HG03457 (cell line): Measurements from ENCODE around the gene KDM1B.
"Not testable (repeated sequence)": the region's sequence is repeated elsewhere in the genome, so short reads cannot be mapped to it uniquely, and the experiment has no call there.

Experiments
- ATAC-seq: cut with Tn5 transposase; IDR thresholded peaks from one replicate; pipeline ENCODE4 v1.9.1; 2021; ENCODE audit warnings: moderate number of reproducible peaks; ENCODE audit not compliant: unreplicated experiment

The KDM1B gene

DNA sequence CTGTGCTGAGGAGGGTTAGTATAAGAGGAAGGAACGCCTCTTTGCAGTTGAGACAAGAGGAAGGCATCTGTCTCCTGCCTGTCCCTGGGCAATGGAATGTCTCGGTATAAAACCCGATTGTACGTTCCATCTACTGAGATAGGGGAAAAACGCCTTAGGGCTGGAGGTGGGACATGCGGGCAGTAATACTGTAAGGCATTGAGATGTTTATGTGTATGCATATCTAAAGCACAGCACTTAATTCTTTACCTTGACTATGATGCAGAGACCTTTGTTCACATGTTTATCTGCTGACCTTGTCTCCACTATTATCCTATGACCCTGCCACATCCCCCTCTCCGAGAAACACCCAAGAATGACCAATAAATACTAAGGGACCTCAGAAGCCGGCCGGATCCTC is 71.9 kb downstream of the KDM1B start:
- ATAC-seq, result not testable (repeated sequence)

DNA sequence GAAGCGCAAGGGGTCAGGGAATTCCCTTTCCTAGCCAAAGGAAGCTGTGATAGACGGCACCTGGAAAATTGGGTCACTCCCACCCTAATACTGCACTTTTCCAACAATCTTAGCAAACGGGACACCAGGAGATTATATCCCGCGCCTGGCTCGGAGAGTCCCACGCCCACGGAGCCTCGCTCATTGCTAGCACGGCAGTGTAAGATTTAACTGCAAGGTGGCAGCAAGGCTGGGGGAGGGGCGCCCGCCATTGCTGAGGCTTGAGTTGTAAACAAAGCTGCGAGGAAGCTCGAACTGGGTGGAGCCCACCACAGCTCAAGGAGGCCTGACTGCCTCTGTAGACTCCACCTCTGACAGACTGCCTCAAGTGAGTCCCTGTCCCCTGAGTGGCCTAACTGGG is 73.4 kb downstream of the KDM1B start:
- not testable (repeated sequence) for ATAC-seq

DNA sequence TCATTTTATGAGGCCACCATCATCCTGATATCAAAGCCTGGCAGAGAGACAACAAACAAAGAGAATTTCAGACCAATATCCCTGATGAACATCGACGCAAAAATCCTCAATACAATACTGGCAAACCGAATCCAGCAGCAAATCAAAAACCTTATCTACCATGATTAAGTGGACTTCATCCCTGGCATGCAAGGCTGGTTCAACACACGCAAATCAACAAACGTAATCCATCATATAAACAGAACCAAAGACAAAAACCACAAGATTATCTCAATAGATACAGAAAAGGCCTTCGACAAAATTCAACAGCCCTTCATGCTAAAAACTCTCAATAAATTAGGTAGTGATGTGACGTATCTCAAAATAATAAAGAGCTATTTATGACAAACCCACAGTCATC is 76.6 kb downstream of the KDM1B start:
- ATAC-seq, result not testable (repeated sequence)

DNA sequence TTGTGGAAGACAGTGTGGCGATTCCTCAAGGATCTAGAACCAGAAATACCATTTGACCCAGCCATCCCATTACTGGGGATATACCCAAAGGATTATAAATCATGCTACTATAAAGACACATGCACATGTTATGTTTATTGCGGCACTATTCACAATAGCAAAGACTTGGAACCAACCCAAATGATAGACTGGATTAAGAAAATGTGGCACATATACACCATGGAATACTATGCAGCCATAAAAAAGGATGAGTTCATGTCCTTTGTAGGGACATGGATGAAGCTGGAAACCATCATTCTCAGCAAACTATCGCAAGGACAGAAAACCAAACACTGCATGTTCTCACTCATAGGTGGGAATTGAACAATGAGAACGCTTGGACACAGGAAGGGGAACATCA is 78.5 kb downstream of the KDM1B start:
- not testable (repeated sequence) for ATAC-seq

DNA sequence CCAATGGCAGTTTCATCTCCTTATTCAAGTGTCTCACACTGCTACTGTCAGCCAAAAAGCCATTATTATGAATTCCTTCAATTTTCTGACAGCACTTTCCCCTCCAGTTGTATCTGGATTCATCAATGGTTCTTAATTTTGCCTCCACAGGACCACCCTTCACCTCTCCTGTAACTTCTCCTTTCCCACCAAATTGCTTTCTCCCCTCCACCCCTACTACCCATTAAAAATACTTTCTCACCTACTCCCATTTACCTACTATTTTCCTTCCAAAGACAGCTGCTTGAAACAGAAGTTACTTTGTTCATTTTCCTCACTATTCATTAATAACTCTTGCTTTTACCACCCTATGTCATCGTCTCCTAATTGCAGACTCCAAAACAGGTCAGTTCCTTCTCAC is 79.3 kb downstream of the KDM1B start:
- ATAC-seq, result no peak

DNA sequence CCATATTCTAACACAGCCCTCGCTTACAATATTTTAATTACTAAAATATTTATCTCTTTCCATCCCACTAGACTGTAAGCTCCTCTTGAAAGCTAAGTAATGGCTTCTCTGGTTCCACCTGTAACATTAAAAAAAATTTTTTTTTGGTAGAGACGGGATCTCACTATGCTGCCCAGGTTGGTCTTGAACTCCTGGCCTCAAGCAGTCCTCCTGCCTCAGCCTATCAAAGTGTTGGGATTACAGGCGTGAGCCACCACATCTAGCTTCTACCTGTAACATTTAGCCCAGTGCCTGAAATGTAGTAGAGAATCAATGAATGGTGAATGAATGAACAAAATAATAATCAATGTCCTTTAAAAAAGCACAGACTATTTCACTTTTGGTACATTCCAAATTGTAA is 80.3 kb downstream of the KDM1B start:
- ATAC-seq, result no peak

DNA sequence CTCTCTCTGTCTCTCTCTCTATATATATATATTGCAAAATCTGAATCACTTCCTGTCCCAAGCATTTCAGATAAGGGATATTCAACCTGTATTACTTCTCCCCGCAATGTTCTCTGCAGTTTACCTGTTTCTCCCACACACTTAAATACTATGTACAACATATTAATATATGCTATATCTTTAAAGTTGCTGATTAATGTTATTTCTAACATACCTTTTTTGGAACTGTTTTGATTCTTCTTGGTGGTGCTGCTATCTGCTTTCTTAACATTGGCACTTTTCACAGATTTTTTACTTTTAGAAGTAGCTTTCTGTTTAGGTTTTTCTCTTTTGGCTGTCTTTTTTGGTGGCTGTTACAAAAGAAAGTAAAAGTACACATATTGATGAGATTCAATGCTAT is 81.9 kb downstream of the KDM1B start:
- ATAC-seq, result no peak

DNA sequence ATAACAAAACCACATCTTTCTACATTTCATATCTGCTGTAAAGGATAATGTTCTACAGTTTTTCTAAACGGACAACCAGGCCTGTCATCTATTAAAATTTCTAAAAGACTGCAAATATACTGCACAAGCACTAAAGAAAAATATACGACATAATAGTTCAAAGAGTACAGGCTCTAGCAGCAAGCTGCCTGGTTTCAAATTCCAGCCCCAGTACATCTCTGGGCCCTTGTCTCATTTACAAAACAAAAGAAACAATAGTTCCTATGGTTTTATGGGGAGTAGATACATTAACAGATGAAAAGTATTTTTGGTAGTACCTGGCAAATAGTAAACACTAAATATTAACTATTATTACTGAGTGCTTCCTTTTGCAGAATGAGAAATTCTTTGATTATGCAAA is 85.0 kb downstream of the KDM1B start:
- no peak for ATAC-seq

DNA sequence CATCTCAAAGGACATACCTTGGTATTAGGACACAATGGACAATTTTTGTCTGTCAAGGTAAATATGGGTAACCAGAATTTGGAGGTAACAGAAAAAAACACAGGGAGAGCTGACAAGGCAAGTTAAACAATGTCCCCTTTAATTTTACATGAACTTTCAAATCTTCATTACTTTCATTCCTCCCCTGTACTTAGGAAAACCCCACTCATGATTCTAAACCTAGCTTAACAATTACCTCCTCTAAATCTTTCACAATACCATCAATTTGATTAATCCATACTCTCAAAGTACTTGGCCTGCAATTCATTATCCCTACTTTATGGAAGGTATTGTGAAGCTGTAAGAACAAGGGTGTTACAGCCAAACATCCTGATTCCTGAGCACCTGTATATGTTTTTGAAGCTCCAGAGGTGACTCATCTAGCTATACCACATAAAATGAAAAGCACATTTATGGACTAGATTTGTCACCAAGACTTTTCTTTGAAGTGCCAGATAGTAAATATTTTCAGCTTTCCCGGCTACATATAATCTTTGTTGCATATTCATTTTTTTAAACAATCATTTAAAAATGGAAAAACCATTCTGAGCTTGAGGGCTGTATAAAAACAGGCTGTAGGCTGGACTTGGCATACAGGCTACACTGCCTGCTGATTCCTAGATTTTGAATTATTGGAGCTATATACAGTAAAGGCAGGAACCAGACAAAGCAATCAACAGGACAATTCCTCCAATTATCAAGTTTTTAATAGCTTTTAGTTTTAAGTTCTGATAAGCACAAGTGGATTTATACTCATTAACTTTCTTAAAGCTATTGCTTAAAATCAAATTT is 86.2 kb downstream of the KDM1B start:
- ATAC-seq, result no peak

DNA sequence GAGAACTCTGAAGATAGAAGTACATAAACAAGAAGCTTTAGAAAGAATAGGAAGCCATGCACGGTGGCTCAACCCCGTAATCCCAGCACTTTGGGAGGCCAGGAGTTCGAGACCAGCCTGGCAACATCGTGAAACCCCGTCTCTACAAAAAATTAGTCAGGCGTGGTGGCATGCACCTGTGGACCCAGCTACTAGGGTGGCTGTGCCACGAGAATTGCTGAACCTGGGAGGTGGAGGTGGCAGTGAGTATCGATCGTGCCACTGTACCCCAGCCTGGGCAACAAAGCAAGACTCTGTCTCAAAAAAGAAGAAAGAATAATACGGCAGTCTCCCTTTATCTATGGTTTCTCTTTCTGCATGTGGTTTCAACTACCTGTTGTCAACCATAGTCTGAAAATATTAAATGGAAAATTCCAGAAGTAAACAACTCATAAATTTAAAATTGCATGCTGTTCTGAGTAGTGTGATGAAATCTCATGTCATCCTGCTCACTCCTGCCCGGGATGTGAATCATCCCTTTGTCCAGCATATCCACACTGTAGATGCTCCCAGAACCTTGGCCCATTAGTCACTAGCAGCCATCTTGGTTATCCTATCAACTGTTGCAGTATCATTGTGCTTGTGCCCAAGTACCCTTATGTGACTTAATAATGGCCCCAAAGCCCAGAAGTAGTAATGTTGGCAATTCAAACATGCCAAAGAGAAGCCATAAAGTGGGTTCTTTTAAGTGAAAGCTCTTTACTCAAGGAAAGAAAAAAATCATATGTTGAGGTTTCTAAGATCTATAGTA is 87.0 kb downstream of the KDM1B start:
- ATAC-seq, result no peak

DNA sequence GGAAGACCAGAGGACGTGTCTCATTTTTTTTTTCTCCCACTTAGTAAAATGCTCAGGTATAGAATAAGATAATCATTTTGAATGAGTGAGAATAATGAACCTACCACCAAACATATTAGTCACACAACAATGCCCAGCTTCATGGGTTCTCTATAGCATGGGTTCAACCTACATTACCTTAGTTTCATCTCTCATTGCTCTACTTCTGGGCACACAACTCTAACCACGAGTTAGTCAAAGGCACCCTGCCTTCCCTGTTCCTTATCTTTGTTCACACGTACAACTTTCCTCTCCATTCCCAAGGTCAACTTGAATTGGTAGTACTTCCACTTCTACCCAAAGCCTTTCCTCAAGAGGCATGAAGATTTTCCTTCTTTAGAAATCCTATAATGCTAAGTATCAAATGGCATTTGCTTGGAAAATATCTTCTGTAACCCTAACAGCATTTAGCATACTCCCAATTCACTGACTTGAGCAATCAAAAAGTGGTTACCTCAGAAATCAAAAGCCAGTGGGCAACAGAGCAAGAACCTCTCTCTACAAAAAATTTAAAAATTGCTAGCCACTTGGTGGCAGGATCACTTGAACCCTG is 88.2 kb downstream of the KDM1B start:
- ATAC-seq, result no peak

DNA sequence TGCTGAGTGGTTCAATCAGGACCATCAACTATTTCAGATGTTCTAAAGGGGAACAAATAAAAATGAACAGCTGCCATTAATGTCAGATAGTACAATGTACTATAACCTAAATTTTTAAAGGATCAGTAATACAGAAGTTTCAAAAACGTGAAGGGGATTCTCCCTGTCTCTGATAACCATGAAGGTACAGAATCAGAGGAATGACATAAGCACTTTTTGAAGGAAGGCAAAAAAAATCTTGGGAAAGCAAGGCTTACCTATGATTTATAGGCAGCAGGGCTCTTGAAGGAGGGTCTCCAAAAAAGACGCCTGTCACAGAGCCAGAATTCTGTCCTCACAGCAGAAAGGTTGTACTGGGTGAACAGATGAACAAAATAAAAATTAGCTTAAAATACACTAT is 89.0 kb downstream of the KDM1B start:
- no peak for ATAC-seq

DNA sequence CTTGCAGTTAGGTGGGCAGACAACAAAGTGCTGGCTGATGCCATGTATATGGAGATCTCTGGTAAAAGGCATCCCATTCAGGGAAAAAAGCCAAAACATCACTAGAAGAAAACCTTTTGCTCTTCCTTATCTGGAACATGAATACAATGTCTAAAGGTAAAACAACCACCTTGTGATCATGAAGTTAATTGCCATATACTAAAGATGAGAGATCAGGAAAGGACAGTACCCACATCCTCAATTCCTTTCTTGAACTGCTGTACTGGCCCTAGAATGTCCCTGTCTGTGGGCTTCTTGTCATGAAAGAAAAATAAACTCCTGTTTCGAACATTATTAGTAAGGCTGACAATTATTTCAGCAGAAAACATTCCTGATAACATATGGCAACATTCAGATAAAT is 89.9 kb downstream of the KDM1B start:
- no peak for ATAC-seq

DNA sequence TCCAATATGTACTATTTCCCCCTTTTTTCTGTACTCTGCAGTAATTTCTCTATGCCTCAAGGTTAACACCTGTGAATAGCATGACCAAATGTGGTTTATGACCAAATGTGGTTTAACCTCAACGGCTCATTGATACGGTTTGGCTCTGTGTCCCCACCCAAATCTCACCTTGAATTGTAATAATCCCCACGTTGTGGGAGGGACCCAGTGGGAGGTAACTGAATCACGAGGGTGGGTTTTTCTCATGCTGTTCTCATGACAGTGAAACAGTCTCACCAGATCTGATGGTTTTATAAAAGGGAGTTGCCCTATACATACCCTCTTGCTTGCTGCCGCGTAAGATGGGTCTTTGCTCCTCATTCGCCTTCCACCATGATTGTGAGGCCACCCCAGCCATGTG is 90.4 kb downstream of the KDM1B start:
- no peak for ATAC-seq

DNA sequence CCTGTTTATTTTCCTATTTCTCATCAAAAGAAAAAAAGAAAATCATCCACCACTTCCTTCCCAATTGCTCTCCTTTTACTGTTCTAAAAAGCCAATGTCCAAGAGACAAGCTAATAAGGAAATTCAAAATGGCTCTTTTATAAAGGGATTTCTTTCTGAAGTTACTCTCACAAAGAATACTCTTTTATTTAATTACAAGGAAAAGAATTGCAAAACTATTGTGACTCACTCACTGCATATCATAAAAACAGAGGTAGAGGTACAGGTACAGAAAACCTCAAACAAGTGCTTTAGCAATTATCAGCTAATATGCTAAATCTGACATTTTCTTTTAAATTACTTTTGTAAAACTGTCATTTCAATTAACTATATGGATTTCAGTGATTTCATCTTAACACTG is 91.0 kb downstream of the KDM1B start:
- no peak for ATAC-seq

DNA sequence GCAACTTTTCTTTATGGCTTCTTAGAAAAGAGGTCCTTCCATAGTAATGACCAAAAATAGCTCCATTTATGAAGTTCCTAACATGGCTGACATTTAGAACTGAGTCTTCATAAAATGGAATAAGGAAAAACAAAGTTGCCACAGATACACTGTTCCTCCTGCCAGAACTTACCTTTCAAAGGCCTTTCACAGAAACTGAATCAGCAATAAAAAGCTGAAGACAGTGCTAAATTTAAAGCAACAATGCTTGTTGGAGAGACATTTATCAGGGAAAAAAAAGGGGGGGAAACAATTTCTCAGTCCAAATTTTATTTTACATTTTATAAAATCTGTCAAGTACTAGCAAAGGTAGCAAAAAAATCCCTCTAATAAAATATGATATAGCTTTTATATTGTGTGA is 91.8 kb downstream of the KDM1B start:
- ATAC-seq, result no peak

DNA sequence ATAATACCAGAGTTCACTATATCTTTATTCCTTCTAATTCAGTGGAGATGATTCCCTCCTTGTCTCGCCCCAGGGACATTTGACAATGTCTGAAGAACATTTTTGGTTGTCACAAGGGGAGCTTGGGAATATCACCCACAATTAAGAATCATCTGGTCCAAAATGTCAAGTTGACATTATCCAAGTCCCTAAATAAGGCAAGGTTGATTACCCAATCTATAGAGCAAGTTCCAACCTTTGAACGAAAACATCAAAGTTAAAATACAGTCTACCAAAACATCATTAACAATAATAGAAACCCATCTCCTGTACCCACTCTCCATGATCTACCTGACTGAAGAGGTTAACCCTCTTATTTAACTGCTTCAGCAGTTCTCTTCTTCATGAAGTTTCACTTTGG is 93.5 kb downstream of the KDM1B start:
- no peak for ATAC-seq

DNA sequence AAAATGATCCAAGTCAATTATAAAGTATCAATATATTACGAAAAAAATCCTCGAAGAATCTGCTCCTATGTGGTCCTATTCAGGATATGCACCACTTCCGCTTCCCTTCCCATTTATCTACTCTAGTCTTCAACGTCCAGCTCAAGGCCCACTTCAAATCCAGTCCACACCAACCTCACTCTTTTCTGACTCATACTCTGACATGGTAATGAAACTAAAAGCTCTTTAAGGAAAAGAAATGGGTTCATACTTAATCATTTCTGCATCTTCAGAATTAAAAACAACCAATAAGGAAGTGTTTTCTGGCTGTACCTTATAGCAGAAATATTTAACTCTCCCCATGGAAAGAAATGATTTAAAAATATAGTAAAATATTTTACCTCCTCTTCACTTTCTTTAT is 94.0 kb downstream of the KDM1B start:
- ATAC-seq, result no peak

DNA sequence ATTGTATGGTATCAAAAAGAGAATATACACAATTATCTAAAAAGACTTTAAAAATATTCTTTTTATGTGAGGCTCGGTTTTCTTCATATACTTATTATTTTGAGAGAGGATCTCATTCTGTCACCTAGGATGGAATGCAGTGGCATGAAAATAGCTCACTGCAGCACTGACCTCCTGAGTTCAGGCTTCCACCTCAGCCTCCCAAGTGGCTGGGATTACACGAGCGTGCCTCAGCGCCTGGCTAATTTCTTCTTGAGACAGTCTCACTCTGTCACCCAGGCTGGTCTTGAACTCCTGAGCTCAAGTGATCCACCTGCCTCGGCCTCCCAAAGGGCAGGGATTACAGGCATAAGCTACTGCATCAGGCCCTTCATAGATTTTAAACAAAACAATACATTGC is 98.4 kb downstream of the KDM1B start:
- ATAC-seq, result no peak

DNA sequence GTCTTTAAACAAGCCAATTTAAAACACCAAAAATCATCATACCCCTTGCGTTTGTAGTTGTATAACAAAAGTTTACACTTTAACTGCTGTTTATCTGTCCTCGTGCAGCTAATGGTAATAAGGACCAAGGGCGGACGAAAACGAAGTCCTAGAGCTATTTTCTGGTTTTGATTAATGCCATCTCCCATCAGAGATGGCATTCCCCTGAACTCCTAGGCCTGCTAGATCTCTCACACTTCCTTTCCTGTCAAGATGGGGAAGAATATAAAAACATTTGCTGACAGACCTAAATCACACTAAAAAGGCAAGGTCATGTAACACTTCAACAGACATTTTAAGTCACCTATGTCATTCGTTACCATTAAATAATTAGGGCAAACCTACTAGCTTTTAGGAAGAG is 99.6 kb downstream of the KDM1B start:
- no peak for ATAC-seq

DNA sequence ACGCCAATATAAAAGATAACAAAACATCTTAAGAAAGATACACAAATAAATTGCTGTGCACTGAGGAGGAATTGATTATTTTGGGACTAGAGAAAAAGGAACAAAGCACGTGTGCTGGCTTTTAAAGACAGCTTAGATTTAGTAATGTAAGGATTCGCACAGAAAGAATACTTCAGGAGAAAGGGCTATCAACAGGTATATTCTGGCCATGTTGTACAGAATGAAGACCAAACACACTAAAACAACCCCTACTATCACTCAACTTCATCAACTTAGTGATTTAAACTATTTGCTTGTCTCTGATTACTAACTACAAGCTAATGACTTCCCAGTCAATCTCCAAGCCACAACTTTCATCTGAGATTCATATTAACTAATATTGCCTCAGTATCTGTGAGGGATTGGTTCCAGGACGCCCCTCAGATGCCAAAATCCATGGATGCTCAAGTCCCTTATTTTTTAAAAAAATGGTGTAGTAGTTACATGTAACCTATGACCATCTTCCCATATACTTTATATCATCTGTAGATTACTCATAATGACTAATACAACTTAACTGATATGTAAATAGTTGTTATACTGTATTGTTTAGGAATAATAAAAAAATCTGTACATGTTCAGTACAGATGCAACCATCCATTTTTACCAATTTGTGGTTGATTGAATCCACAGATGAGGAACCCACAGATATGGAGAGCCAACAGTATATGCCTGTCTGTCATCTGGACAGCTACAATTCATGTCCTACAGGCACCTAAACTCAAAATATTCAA is 104.6 kb downstream of the KDM1B start:
- ATAC-seq, result no peak
